Ecto neural progenitor cell (in vitro differentiated cells): ENCODE measurements around the gene CLCNKB.
A peak's percentile ranks its signal among the peaks of the same experiment; 100 is the strongest.
"Not testable (repeated sequence)": the region's sequence is repeated elsewhere in the genome, so short reads cannot be mapped to it uniquely, and the experiment has no call there.

Experiments
- DNase-seq: peaks from one replicate; pipeline ENCODE4 v3.0.0-alpha.2; 2018; ENCODE audit warnings: low spot score

Gene CLCNKB

DNA sequence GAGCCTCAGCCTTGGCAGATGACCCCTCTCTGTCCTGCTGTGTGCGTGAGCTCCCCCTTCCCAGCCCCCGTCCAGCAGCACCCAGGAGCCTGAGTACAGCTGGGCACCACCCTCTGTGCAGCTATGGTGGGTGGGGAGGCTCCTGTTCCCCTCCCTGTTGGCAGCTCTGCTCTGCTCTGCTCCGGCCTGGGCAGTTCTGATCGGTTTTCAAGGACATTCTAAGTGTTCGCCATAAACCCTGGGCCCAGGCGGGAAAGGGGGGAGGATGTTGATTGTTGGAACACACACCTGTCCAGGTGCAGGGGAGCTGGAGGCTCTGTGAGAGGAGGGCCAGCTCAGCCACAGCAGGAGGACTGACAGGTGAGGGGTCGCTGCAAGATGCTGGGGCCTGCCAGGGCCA is at the start of gene CLCNKB:
CLCNKB (plus strand) TSS at position 262 of the 400 bp plus-strand sequence. CDS start 711 bp downstream, outside the sequence.
- DNase-seq, result no peak

DNA sequence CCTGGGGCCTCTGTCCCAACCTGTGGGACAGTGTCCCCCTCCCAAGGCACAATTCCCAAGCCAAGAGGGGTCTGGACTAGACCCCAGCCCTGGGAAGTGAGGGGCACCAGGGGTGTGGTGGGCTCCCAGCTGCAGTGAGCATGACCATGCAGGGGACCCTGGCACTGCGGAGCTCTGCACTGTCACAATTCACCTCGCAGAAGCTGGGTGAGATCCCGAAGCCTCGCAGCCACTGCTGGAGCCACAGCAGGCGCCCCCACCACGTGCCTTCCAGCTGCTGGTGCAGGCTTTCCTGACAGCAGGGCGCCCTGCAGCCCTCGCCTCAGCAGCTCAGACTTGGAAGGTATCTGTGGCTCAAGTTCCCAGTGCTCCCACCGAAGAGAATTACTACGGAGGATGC is 49.5 kb upstream of the CLCNKB start:
- no peak for DNase-seq

DNA sequence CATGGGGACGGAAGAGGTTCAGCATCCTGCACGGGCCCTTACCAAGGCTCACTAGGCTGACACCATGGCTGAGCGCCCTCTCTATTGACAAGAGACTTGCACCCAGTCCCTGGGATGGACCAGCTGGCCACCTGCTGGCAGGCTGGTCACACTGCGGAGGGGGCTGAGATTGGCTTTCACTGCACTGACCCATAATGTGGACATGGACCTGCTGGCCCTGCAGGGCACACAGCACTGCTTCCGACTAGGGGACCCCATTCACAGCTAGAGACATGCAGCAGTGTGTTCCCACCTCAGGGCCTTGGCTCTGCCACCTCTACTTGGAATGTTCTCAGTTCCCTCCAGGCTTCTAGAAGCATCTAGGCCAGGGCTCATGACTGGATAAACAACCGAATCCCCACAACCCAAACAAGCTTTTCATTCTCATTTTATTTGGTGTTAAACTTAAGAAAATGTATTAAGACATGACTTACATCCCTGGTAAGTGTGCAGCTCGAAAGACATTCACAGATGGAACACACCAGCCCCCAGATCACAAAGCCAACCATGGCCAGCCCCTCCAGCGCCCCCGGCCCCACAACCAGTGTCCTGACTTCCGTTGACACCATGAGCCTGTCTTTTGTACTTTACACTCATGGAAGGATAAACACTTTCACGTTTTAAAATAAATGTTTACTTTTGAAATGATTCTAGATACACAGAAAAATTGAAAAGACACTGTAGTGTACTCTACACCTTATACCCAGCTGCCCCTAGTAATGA is 48.8 kb upstream of the CLCNKB start:
- DNase-seq, result no peak

DNA sequence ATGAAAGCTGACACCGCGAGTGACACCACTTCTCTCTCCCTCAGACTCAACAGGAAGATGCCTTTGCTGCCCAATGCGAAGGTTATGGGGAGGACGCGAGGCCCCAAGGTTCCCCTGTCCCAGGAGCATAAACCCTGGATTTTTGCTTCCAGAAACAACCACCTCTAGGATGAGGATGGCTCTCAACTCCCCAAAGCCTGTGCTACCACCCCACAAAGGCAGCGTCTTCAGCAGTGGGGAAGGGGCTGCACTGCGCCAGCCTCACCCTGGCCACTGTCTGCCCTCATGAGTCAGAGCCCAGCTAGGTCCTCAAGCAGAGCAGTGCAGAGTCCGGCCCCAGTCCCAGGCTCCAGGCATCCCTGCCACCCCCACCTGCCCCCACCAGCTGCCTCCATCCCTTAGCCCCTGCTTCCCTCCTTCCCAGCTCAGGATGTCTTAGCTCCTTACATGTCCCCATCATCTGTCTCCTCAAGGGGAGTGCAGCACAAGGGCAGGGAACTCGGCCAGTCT is 46.5 kb upstream of the CLCNKB start:
- DNase-seq, result no peak

DNA sequence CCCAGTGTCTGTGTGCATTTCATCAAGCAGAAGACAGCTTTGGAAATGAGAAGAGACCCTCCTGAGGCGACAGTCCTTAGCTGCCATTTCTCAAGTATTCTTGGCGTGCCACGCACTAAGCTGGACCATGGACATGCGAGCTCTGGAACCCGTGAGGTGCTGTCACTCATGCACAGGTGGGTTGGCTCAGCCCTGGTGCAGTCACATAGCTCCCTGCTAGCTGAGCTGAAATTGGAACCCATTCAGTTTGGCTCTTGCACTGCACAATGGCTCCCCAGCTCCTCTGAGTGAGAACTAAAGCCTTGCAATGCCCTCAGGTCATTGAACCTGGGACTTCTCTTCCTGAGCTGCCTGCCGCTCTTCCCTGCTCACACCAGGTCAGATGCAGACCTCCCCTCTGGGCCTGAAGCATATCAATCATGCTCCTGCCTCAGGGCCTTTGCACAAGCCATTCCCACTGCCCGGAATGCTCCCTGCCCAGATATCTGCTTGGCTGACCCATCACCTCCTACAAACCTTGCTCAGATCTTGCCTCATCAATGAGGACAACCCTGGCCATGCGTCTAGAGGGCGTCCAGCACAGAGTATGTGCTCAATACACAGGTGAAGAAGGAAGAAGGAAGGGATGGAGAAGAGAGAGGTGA is 45.8 kb upstream of the CLCNKB start:
- no peak for DNase-seq

DNA sequence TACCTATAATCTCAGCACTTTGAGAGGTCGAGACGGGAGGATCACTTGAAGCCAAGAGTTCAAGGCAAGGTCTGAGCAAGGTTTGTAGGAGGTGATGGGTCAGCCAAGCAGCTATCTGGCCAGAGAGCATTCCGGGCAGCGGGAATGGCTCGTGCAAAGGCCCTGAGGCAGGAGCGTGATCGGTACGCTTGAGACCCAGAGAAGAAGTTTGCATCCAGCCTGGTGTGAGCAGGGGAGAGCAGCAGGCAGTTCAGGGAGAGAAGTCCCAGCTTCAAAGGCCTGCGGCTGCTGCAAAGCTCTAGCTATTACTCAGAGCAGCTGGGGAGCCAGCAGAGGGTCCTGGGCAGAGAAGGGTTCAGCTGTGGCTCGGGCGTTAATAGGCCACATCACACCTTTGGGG is 44.7 kb upstream of the CLCNKB start:
- no peak for DNase-seq

DNA sequence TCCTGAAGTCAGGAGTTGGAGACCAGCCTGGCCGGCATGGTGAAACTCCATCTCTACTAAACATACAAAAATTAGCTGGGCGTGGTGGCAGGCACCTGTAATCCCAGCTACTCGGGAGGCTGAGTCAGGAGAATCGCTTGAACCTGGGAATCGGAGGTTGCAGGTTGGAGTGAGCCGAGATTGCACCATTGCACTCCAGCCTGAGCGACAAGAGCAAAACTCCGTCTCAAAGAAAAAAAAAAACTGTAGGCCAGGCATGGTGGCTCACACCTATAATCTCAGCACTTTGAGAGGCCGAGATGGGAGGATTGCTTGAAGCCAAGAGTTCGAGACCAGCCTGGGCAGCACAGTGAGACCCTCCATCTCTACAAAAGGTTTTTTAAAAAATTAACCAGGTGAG is 42.3 kb upstream of the CLCNKB start:
- not testable (repeated sequence) for DNase-seq

DNA sequence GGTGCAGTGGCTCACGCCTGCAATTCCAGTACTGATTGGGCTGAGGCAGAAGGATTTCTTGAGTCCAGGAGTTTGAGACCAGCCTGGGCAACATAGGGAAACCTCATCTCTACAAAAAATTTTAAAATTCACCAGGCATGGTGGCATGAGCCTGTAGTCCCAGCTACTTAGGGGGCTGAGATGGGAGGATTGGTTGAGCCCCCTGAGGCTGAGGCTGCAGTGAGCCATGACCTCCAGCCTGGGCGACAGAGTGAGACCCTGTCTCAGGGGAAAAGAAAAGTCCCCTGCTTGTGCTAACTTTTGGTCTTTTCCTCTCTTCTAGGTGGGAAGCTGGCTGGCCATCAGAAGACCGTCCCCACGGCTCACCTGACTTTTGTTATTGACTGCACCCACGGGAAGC is 38.0 kb upstream of the CLCNKB start:
- no peak for DNase-seq

DNA sequence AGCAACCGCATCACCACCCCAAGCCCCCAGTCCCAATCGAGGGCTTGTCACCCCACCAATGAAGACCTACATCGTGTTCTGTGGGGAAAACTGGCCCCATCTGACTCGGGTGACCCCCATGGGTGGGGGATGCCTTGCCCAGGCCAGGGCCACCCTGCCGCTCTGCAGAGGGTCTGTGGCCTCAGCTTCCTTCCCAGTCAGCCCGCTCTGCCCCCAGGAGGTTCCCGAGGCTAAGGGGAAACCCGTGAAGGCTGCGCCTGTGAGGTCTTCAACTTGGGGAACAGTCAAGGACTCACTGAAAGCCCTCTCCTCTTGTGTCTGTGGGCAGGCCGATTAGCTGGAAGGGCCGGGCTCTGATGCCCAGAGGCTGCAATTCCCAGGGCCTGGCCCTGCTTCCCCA is 37.6 kb upstream of the CLCNKB start:
- no peak for DNase-seq

DNA sequence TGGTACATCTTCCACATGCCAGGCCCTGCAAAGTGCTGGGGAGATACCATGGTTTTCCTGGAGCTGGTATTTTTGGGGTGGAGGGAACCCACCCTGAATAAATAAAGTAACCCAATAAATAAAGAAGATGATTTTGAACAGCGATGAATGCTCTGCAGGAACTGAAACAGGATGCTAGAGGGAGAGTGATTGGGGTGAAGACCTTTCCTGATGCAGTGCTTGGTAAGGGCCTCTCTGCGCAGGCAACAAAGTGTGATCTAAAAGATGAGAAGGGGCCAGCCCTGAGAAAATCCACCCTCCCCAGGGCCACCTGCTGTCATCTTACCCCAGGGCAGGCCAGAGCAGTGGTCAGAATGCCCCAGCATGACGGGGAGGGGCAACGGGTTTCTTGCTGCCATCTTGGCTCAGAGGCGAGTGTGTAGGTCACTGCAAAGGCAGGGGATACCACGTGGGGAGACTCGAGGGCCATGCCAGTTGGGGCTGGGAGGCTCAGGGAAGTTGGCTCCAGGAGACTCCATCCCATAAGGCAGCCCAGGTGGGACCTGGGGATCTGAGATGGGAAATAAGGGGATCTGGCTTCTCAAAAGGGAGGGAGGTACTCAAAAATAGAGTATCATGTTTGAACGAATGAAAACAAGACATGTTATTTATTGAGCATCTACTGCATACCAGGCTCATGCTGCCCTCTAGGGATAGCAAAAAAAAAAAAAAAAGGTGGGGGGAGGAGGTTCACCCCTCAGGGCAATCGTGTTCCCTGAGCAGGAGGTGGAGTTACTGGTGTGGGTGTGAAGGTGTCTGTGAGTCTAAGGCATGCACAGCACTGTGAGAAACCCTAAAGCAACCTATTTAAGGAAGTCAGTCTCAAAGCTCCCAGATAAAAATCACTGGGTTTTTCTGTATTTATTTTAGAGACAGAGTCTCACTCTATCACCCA is 36.8 kb upstream of the CLCNKB start:
- DNase-seq, result no peak

DNA sequence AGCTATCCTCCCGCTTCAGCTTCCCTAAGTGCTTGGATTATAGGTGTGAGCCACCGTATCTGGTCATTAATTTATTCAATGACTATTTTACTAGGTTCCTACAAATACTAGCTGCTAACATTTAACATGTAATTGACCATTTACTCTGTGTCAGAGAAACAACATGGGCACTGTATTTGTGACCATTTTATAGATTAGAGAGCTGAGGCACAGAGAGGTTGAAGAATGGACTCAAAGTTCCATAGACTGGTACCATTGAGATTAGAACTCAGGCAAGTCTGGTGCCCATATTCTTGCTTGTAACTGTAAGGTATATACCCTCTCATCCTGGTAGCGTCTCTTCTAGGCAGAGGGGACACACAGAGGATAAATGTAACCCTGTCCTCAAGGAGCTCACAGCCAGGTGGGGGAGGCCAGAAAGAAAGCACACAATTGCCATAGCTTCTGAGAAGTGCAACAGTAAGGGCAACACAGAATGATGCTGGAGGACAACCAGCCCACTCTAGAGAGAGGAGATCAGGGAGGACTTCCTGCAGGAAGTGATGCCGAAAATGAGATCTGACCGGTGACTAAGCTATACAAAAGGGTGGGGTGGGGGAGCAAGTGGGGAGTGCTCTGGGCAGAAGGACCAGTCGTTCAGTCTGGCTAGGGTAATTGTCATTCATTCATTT is 35.8 kb upstream of the CLCNKB start:
- DNase-seq, result no peak

DNA sequence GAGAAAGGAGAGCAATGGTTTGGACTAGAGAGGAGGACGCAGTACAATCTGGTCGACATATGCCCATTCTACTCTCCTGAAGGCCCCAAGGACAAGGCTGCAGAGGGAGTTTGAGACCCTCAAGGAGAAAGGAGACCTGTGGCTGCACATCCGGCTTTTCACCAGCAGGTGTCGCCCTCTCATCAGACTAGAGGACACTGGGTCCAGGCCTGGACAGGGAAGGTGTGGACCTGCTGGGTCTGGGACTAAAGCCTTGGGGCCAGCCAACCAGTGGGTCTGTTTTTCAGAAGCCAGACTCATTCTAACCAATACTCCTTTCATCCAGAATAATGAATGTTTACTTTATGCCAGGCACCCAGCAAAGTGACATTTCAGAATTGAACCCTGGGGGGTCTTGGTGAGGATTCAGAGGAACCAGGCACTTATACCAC is 34.5 kb upstream of the CLCNKB start:
- peak; percentile 92 for DNase-seq

DNA sequence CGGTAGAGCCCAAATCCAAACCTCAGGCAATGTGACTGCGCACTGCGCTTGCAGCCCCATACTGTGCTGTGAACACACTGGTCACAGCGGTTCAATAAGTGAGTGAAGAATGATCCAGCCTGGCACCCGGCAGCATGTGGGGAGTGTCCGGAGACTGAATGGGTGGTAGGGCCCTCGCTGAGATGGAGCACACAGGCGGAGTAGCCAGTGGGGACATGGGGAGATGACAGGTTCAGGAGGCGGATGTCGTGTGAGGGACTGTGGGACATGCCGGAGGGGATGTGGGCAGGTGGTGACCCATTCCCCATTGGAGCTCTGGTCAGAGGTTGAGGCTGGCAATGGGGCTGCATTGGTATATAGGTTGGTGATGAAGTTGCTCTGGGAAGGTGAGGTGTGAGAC is 33.9 kb upstream of the CLCNKB start:
- DNase-seq, result no peak

DNA sequence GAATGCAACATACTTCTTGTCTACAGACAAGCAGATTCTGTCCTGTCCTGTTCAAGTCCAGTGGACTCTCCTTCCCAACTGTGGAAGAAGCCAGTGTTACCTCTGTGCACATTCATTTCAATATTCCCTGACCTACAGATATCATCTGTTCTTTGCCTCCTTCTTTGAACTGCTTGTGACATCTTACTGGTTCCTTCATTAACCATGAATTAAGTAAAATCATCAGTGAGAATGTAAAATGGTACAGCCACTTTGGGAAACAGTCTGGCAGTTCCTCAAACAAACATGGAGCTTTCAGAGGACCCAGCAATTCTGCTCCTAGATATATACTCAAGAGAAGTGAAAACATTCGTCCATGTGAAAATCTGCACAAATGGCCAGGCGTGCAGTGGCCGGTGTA is 32.7 kb upstream of the CLCNKB start:
- no peak for DNase-seq

DNA sequence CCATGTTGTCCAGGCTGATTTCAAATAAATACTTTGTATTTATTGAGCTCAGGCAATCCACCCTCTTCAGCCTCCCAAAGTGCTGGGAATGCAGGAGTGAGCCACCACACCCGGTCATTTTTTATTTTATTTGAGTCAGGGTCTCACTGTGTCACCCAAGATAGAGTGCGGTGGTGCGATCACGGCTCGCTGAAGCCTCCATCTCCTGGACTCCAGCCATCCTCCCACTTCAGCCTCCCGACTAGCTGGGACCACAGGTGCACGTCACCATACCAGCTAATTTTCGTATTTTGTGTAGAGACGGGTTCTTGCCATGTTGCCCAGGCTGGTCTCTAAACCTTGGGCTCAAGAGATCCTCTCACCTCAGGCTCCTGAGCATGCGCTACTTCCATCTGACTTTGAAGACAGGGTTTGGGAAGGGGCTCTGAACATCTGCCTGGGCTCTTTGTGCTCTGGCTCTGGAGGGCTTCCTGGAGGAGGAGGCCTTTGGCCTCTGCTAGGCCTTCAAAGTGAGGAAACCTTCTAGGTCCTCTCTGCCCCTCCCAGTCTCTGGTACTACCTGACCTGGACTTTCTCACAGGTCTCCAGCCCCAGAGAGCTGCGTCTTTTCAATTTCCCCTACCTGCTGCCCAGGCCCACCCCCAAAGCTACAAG is 31.5 kb upstream of the CLCNKB start:
- DNase-seq, result no peak

DNA sequence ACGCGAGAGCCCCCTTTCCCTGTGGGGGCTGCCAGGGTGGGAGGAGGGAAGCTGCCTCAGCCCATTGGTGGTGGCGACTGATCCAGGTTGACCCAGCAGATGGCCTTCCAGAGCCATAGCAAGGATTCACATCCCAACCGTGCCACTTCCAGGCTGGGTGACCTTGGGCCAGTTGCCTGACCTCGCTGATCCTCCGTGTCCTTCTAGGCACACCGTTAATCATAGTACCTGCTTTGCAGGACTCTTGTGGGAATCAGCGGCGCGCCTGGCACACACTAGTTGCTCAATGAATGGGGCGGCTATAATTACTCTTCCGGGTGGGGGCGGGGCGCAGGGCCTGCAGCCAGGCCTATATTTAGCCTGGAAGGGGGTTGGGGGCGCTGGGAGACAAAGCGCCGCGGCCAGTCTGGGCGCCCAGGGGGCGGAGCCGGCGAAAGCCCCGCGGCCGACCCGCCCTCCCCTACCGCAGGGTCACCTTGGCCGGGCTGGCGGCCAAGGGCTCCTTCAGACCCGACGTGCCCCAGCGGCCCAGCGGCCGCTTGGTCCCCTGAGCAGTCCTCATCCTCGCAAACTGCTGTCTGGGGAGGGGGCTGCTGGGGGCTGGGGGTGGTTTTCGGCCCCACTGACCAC is 30.9 kb upstream of the CLCNKB start:
- DNase-seq, result no peak

DNA sequence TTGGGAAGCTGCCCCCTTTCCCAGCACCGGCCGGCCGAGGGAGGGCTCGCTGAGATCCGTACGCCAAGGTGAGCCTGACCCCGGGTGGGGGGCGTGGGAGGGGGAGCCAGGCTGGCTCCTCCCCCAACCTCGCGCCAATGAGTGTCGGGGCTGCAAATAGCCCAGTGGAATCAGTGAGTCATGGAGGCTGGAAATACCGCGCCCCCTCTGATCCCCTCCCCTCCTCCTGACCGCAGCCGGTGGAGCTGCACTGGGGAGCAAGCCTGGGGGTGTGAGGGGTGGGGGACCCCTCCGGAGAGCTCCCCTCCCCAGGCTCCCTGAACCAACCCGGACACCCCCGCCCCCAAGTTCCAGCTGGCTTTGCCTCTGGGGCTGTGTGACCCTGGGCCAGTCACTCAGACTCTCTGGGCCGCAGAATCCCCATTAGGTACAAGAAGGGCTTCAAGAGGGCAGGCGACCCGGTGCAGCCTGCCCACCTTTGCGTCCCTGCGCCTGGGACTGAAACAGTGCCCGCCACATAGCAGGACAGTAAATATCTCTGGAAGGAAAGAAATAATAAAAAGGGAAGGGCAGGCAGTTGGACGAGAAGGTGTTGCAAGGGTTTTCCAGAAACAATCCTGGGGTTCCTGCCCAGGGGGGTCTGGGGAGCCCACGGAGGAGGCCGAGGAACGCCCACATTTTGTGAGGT is 30.2 kb upstream of the CLCNKB start:
- no peak for DNase-seq

DNA sequence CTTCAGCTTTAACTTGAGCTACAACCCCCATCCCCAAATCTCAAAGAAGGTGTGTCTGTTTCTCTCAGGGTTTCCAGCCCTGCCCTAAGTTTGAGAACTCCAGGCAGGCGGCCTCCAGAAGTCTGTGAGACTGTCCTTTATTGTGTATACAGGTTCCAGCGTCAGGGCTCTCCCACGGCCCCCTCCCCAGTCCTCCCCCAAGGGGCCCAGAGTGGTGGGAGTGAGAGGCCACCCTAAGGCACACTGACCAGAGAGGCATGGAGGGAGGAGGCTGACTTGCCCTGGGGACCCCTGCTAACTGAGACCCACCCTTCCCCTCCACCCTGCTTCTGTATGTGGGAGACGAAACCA is 29.7 kb upstream of the CLCNKB start:
- DNase-seq, result no peak

DNA sequence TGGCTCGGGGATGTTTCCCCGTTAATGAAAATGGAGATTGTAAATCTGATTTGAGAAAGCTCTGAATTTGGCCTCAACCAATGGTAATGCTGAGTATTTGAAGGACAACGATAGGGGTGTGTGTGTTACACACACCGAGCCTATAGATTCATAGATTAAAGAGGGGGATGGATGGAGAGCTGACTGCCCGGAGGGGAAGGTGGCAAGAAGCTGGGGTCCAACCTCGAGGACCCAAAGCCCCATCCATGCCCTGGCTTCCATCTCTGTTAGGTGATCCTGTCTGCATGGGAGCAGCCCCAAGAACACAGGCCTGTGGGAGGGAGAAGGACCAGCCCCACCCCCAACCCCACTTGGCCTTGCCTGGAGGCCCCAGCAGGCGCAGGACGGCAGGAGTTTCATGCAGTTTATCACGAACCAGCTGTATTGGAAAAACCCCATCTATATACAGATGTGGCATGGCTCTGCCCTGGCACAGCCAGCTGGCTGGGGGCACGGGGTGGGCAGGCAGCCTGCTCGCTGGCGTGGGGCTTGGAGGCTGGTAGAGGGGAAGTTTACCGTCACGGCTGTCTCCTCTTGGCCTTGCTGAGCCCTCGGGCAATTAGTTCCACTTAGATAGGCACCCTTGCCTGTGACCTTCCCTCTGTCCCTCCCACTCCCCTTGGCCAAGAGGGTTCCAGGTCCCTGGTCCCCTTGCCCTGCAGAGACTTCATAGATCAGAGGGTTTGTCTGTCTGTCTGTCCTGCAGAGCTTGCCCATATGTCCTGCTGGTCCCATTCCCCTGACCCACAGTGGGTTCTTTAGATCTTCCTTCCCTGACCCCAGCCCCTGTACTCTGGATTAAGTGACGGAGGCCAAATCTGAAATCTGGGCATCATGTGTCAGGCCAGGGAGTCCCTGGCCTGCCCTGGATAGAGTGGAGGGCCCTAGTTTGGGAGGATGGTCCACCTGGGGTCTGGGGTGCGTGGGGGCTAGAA is 28.8 kb upstream of the CLCNKB start:
- no peak for DNase-seq
